HG03045 (cell line): ENCODE data around the gene PLEKHA8.
A peak's percentile ranks its signal among the peaks of the same experiment; 100 is the strongest.

Experiments
- ATAC-seq: cut with Tn5 transposase; IDR thresholded peaks from one replicate; pipeline ENCODE4 v1.9.1; 2021; ENCODE audit warnings: mild to moderate bottlenecking, moderate library complexity; ENCODE audit not compliant: unreplicated experiment

PLEKHA8 gene

GRCh38 chr7:30166155-30166840 lies 138.1 kb downstream of the PLEKHA8 start:
- ATAC-seq, result no peak

GRCh38 chr7:30166841-30167235 lies 138.6 kb downstream of the PLEKHA8 start:
- no peak for ATAC-seq

- ATAC-seq, result no peak
Measured at GRCh38 chr7:30167901-30168300, 139.7 kb downstream of the PLEKHA8 start.

GRCh38 chr7:30168835-30169573 lies 140.8 kb downstream of the PLEKHA8 start:
- no peak for ATAC-seq

- no peak for ATAC-seq
Measured at GRCh38 chr7:30169579-30169978, 141.4 kb downstream of the PLEKHA8 start.

GRCh38 chr7:30170476-30171205 lies 142.4 kb downstream of the PLEKHA8 start:
- no peak for ATAC-seq

- ATAC-seq, result no peak
Measured at GRCh38 chr7:30171766-30172447, 143.7 kb downstream of the PLEKHA8 start.

GRCh38 chr7:30172451-30172850 lies 144.2 kb downstream of the PLEKHA8 start:
- ATAC-seq, result no peak

- no peak for ATAC-seq
Measured at GRCh38 chr7:30173058-30173897, 145.1 kb downstream of the PLEKHA8 start.

- ATAC-seq, result no peak
Measured at GRCh38 chr7:30175180-30175579, 147.0 kb downstream of the PLEKHA8 start.

- no peak for ATAC-seq
Measured at GRCh38 chr7:30175636-30176147, 147.5 kb downstream of the PLEKHA8 start.

- ATAC-seq, result no peak
Measured at GRCh38 chr7:30176463-30177109, 148.4 kb downstream of the PLEKHA8 start.

- ATAC-seq, result no peak
Measured at GRCh38 chr7:30177186-30177585, 149.0 kb downstream of the PLEKHA8 start.

- ATAC-seq, result no peak
Measured at GRCh38 chr7:30177965-30178364, 149.8 kb downstream of the PLEKHA8 start.

- ATAC-seq, result peak; percentile 90
Measured at GRCh38 chr7:30178748-30179436, 150.7 kb downstream of the PLEKHA8 start.
